OCI-LY1 (cell line): ENCODE data around the gene C1orf159.

Experiments
- CTCF ChIP-seq: fragments of 200-600 bp; sonication (generic), shearing (Covaris generic); IDR thresholded peaks from 2 replicates; pipeline ENCODE4 v1.5.1; 2017; ENCODE audit warnings: mild to moderate bottlenecking, antibody characterized with exemption, low read length, moderate library complexity, mixed read lengths
- EZH2 ChIP-seq: fragments of 200-600 bp; sonication (generic), shearing (Covaris generic); IDR thresholded peaks from 2 replicates; pipeline ENCODE4 v1.8.0; 2017; ENCODE audit warnings: borderline replicate concordance, mixed run types, mild to moderate bottlenecking, antibody characterized with exemption, low read length, moderate library complexity, mixed read lengths

- no peak for TF ChIP-seq CTCF
- no peak for TF ChIP-seq EZH2
Observed at GRCh38 chr1:1073743-1074587, 41.9 kb downstream of the C1orf159 start, which contains the start of gene RNF223.
